Tibial nerve (tissue), 4 donors: ENCODE measurements around the gene HBG1.

Experiments used
- EP300 ChIP-seq, 2 donors: sonication (generic); formaldehyde crosslinking; IDR thresholded peaks; one replicate each; pipeline ENCODE4 v1.6.1; 2017; ENCODE audit warnings: antibody characterized with exemption in 2 of 2, mild to moderate bottlenecking in 1 of 2
- POLR2A ChIP-seq, 2 donors: fragments of 450-650 bp; IDR thresholded peaks; one replicate each; pipeline ENCODE4 v1.6.1; 2017; ENCODE audit warnings: antibody characterized with exemption in 2 of 2, mild to moderate bottlenecking in 2 of 2, moderate library complexity in 2 of 2
- TF ChIP-seq, protein P1 (sequence below), 5 experiments: fragments of 200-600 bp in 3 of 5; fragments of 450-650 bp in 2 of 5; sonication (generic) in 3 of 5; IDR thresholded peaks; one replicate each; pipeline ENCODE4 v1.5.1; 2016 to 2019; ENCODE audit warnings: antibody characterized with exemption in 5 of 5, mild to moderate bottlenecking in 3 of 5, moderate library complexity in 2 of 5

GRCh38 chr11:5288108-5288905 lies 38.6 kb upstream of the HBG1 start:
- no peak for TF ChIP-seq EP300 (IDR thresholded peaks at IDR 0.05)
- no peak for TF ChIP-seq POLR2A (IDR thresholded peaks at IDR 0.05)
- TF ChIP-seq, protein P1, sequence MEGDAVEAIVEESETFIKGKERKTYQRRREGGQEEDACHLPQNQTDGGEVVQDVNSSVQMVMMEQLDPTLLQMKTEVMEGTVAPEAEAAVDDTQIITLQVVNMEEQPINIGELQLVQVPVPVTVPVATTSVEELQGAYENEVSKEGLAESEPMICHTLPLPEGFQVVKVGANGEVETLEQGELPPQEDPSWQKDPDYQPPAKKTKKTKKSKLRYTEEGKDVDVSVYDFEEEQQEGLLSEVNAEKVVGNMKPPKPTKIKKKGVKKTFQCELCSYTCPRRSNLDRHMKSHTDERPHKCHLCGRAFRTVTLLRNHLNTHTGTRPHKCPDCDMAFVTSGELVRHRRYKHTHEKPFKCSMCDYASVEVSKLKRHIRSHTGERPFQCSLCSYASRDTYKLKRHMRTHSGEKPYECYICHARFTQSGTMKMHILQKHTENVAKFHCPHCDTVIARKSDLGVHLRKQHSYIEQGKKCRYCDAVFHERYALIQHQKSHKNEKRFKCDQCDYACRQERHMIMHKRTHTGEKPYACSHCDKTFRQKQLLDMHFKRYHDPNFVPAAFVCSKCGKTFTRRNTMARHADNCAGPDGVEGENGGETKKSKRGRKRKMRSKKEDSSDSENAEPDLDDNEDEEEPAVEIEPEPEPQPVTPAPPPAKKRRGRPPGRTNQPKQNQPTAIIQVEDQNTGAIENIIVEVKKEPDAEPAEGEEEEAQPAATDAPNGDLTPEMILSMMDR (IDR thresholded peaks at IDR 0.05) = no peak
